Psoas muscle (tissue), 8 donors: ENCODE results near the gene CPVL. TPM values are rescaled to one million over a fixed set of nuclear protein-coding genes. Genes with fewer than 3 reads are reported as not detected.

Experiments
- ATAC-seq, 4 donors: fragments of 200-7000 bp; cut with Tn5 transposase; one replicate each; pipeline ENCODE4 v1.9.1; 2020; ENCODE audit warnings: moderate library complexity in 3 of 4, mild to moderate bottlenecking in 2 of 4
- DNase-seq, 2 donors: peaks; one replicate each; pipeline ENCODE4 v3.0.0-alpha.2; 2020
- H3K27ac ChIP-seq: fragments of 200-600 bp; one replicate; pipeline ENCODE4 v1.8.0; 2022
- H3K27me3 ChIP-seq, 3 donors: fragments of 200-600 bp in 1 of 3; one replicate each; pipeline versions ENCODE4 v1.6.1 to v1.8.0; 2013 to 2022; ENCODE audit warnings: low read length in 2 of 3, mild to moderate bottlenecking in 2 of 3, moderate library complexity in 1 of 3; ENCODE audit not compliant: insufficient read depth in 3 of 3
- H3K36me3 ChIP-seq, 2 donors: fragments of 200-600 bp in 1 of 2; one replicate each; pipeline versions ENCODE4 v1.6.1 to v1.8.0; 2013 to 2022; ENCODE audit warnings: low read depth in 1 of 2, mild to moderate bottlenecking in 1 of 2, moderate library complexity in 1 of 2; ENCODE audit not compliant: insufficient read depth in 1 of 2
- H3K4me1 ChIP-seq: fragments of 200-600 bp; one replicate; pipeline ENCODE4 v1.8.0; 2022
- H3K4me3 ChIP-seq: fragments of 200-600 bp; one replicate; pipeline ENCODE4 v1.8.0; 2022; ENCODE audit warnings: mild to moderate bottlenecking
- H3K9me3 ChIP-seq: fragments of 200-600 bp; one replicate; pipeline ENCODE4 v1.8.0; 2022
- WGBS, 3 donors: extraction: QIAGEN DNeasy Blood & Tissue Kit; methylation state at CpG; one replicate each; pipeline versions ENCODE4 v1.1.6 to v1.1.7; 2013; 5-methylcytosine and 5-hydroxymethylcytosine counted together
- intact Hi-C, 2 donors: fragments of 100-400 bp; cut with DNase I; formaldehyde crosslinking; loops; one replicate each; pipeline versions ENCODE4 v1.11.0 to v1.14.2; 2022
- polyA plus RNA-seq, 3 donors: library from polyadenylated mRNA; stranded (reverse); fragments of 200-250 nt; gene quantifications; one replicate each; pipeline ENCODE4 v1.2.3, GENCODE V29; 2013
- total RNA-seq, 4 donors: library from RNA; stranded (reverse); fragmentation: NEBNext Ultra II Directional in 2 of 4; extraction: Animal tissue kit (Norgen Biotek cat#: 25700) in 2 of 4; gene quantifications; one replicate each; pipeline versions ENCODE4 v1.2.1 to v1.2.4, GENCODE V29; 2021 to 2023
- TF ChIP-seq, protein P1 (sequence below): fragments of 200-600 bp; IDR thresholded peaks from one replicate; pipeline ENCODE4 v1.8.0; 2022; ENCODE audit warnings: antibody characterized with exemption
- donor health status: healthy with polysubstance abuse.
- donor health status: DM: no; HTN: no; CAD: no; lungs with moderate emphysema.
- donor health status: Bipolar disorder and iron deficiency.
- donor health status: healthy.
- donor health status: DM: yes; HTN: yes; CAD: no.
- donor health status: DM: no; HTN: no; CAD: no.
- donor health status: DM: no; HTN: no; CAD: no.
- donor health status: DM: yes; HTN: yes; CAD: no.

CPVL gene
- total and polyA plus RNA-seq, 7 donors: 1.6 to 49.6 (median 6.1) TPM

DNA sequence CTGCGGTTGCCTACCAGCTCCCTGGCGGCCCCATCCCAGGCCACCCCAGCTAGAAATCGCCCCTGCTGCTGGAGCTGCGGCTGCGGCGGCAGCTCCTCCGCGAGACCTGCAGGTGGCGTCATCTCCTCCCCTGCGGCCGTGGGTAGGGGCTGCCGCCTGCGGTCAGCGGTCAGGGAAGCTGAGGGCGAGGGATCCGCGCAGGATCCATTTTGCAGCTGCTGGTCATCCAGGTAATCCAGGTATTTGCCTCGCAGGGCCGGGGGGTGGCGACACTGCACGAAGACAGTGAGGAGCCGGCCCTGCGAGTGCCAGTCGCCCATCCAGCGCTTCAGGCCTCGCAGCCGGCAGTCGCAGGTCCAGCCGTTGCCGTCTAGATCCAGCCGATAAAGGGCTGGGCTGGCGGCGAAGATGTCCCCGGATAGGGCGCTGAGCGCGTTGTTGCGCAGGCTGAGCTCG lies 189.7 kb downstream of the CPVL start:
- H3K4me1 ChIP-seq: peaks cover 16% of the 10 kb centered on the region

DNA sequence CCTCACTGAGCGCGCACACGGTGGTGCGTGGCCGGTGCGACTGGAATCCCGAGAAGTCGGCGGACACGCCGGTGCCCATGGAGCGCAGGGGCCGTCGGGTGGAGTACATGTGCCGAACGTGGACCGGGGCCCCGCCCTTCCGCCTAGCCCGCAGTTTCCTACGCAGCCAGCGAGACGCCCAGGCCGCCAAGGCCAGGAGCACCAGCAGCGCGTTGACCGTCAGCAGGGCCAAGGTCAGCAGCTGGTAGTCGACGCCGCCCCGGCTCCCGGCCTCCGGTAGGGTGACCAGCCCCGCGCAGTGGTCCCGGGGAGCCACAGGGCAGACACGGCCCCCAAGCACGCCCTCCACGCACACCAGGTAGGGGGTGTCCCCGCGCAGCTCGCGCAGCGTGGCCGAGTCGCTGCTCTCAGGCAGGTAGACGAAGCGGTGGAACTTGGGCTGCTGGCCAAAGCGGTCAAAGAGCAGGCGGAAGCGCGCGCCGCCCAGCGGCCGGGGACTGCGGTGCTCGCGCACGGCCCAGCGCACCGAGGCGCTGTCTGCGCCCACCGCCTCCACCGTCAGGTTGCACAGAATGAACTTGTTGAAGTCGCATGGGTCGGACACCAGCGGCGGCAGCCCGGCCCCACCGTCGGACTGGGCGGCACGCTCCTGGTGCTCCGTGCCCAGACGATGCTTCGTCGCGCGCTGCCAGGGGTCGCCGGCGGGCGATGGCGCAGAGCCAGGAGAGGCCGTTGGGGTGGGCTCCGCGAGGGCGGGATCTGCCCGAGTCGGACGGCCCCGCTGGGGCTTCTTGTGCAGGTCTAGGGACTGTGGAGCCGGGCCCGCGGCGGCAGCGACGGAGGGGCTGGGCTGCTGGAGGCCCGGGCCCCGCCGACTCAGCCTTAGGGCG lies 190.4 kb downstream of the CPVL start:
- Histone ChIP-seq H3K9me3 (no peaks in the 10 kb centered on the region), H3K27me3 (peaks cover 0 to 21% (median 5%) of the 10 kb centered on the region in 3 donors), H3K4me3 (peak overlapping the region; percentile 78), H3K27ac (no peak overlapping the region), H3K36me3 (no peaks in the 10 kb centered on the region), H3K4me1 (peaks cover 16% of the 10 kb centered on the region)
- intact Hi-C loops: loop anchor here (1.0 to 10.0 kb wide), 3 partner anchors 29 to 149 kb away; no protein-coding TSS in a partner anchor
- TF ChIP-seq, protein P1, sequence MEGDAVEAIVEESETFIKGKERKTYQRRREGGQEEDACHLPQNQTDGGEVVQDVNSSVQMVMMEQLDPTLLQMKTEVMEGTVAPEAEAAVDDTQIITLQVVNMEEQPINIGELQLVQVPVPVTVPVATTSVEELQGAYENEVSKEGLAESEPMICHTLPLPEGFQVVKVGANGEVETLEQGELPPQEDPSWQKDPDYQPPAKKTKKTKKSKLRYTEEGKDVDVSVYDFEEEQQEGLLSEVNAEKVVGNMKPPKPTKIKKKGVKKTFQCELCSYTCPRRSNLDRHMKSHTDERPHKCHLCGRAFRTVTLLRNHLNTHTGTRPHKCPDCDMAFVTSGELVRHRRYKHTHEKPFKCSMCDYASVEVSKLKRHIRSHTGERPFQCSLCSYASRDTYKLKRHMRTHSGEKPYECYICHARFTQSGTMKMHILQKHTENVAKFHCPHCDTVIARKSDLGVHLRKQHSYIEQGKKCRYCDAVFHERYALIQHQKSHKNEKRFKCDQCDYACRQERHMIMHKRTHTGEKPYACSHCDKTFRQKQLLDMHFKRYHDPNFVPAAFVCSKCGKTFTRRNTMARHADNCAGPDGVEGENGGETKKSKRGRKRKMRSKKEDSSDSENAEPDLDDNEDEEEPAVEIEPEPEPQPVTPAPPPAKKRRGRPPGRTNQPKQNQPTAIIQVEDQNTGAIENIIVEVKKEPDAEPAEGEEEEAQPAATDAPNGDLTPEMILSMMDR: peak; percentile 75
- DNase-seq (peak; percentile 82 to 90), ATAC-seq (peak; percentile 79 to 85 (median 82))
- 5 to 8% (median 6%) methylated on average over 80 to 104 of the region's 104 CpGs for WGBS, 3 donors

More for the DNA sequence above, 189.7 kb downstream of the CPVL start:
- H3K4me3 ChIP-seq: peak overlapping the region; percentile 78
- no peak overlapping the region for H3K27ac ChIP-seq
- TF ChIP-seq, protein P1: peak; percentile 48
- ATAC-seq (peak; percentile 62 to 74 (median 66)), DNase-seq (peak; percentile 65 to 79)
- intact Hi-C loops: loop anchor here (1.0 to 10.0 kb wide), 3 partner anchors 30 to 148 kb away; no protein-coding TSS in a partner anchor
- no peaks in the 10 kb centered on the region for H3K36me3 ChIP-seq
- H3K27me3 ChIP-seq: peaks cover 0 to 21% (median 5%) of the 10 kb centered on the region in 3 donors
- no peaks in the 10 kb centered on the region for H3K9me3 ChIP-seq
- WGBS, 3 donors: 1 to 2% (median 2%) methylated on average over 35 to 39 of the region's 39 CpGs

DNA sequence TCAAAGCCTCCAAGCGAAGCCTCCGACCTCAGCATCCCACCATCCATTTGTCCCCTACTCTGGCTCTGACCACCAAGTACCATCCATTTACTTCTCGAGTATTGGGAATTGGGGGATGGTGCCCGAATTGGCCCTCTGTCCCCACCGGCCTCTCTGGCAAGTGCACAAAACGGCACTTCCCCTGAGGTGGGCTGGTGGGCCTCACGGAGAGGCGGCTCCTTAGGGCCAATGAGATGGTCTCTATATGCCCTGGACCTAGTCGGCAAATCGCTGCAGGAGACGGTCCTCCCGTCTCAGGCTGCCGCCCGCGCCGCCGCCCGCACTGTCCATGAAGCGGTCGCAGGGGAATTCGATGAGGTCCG lies 191.0 kb downstream of the CPVL start:
- H3K9me3 ChIP-seq: no peaks in the 10 kb centered on the region
- peaks cover 16% of the 10 kb centered on the region for H3K4me1 ChIP-seq
- no peak for ATAC-seq
- WGBS, 3 donors: 58 to 70% (median 67%) methylated on average over 22 of the region's 22 CpGs
- peaks cover 0 to 21% (median 5%) of the 10 kb centered on the region in 3 donors for H3K27me3 ChIP-seq
- peak overlapping the region; percentile 78 for H3K4me3 ChIP-seq
- no peaks in the 10 kb centered on the region for H3K36me3 ChIP-seq
- DNase-seq: no peak
- intact Hi-C loops: loop anchor here in 1 of 2 donors (10.0 kb wide), 1 partner anchor 149 kb away; no protein-coding TSS in a partner anchor
- TF ChIP-seq, protein P1: no peak
- H3K27ac ChIP-seq: no peak overlapping the region

DNA sequence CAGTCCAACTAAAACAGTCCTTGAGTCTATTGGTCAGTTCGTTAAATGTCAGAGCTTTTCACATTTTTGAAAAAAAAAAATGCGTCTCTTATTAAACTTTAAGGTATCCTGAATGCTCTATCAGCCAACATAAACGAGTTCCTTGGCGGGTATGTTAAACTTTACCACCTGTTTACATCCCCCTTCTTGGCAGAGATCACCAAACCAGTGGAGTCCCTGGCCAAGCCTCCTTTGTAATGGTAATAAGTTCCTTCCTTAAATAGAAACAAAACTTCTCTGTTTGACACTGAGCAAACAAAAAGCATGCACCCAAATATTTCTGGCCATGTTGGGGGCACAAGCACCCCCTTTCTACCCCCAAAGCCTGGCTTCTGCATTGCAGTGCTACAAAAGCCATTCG lies 191.4 kb downstream of the CPVL start:
- no peak for DNase-seq
- intact Hi-C loops: loop anchor here in 1 of 2 donors (10.0 kb wide), 1 partner anchor 150 kb away; no protein-coding TSS in a partner anchor
- no peak overlapping the region for H3K4me3 ChIP-seq
- no peak overlapping the region for H3K27ac ChIP-seq
- WGBS, 3 donors: 50 to 64% (median 58%) methylated on average over 5 of the region's 5 CpGs
- H3K36me3 ChIP-seq: no peaks in the 10 kb centered on the region
- H3K9me3 ChIP-seq: no peaks in the 10 kb centered on the region
- no peak for ATAC-seq
- peaks cover 0 to 21% (median 5%) of the 10 kb centered on the region in 3 donors for H3K27me3 ChIP-seq
- TF ChIP-seq, protein P1: no peak
- peaks cover 16% of the 10 kb centered on the region for H3K4me1 ChIP-seq
